ENCODE results near the gene REEP6.
"Not testable (repeated sequence)": the region's sequence is repeated elsewhere in the genome, so short reads cannot be mapped to it uniquely, and the experiment has no call there.

Gene REEP6

GRCh38 chr19:1491849-1492170, 829 bp downstream of the REEP6 start:
- DNase-seq: no peak

- DNase-seq: no peak
Observed at GRCh38 chr19:1492474-1493006, 1.6 kb downstream of the REEP6 start.

GRCh38 chr19:1494115-1494815, 3.3 kb downstream of the REEP6 start:
- DNase-seq: no peak

- no peak for DNase-seq
Observed at GRCh38 chr19:1495051-1495798, 4.2 kb downstream of the REEP6 start.

- DNase-seq: no peak
Observed at GRCh38 chr19:1495799-1496713, 5.1 kb downstream of the REEP6 start.

- no peak for DNase-seq
Observed at GRCh38 chr19:1496714-1497577, 6.0 kb downstream of the REEP6 start.

- DNase-seq: no peak
Observed at GRCh38 chr19:1497578-1498235, 6.7 kb downstream of the REEP6 start.

GRCh38 chr19:1499231-1499630, 8.2 kb downstream of the REEP6 start:
- DNase-seq: not testable (repeated sequence)

- no peak for DNase-seq
Observed at GRCh38 chr19:1501200-1501595, 10.2 kb downstream of the REEP6 start.

GRCh38 chr19:1502433-1503088, 11.6 kb downstream of the REEP6 start:
- no peak for DNase-seq

GRCh38 chr19:1503089-1503924, 12.3 kb downstream of the REEP6 start:
- DNase-seq: no peak

GRCh38 chr19:1503925-1504773, 13.2 kb downstream of the REEP6 start:
- DNase-seq: no peak

GRCh38 chr19:1505012-1505411, 14.0 kb downstream of the REEP6 start:
- DNase-seq: no peak

GRCh38 chr19:1505991-1506881, 15.3 kb downstream of the REEP6 start:
- no peak for DNase-seq

- no peak for DNase-seq
Observed at GRCh38 chr19:1507192-1507660, 16.2 kb downstream of the REEP6 start.

GRCh38 chr19:1507763-1508506, 17.0 kb downstream of the REEP6 start:
- DNase-seq: peak; percentile 85

GRCh38 chr19:1508507-1508856, 17.5 kb downstream of the REEP6 start:
- DNase-seq: no peak
